HEK293 (cell line): ENCODE measurements around the gene DPCD.

ENCODE experiments used
- CTCF ChIA-PET: fragments of 350-600 bp; formaldehyde crosslinking; extraction: SDS; loops from one replicate; lab custom pipeline; 2021; ENCODE audit warnings: antibody characterized with exemption; lab: Yijun Ruan, JAX
- POLR2A ChIA-PET: fragments of 300-600 bp; formaldehyde crosslinking; extraction: SDS; loops from one replicate; lab custom pipeline; 2020; ENCODE audit warnings: antibody characterized with exemption, inconsistent platforms; lab: Yijun Ruan, JAX
- H3K27ac ChIP-seq: fragments of 200-500 bp; sonication (Bioruptor generic); 2 replicates; pipeline ENCODE4 v1.5.1; 2014; ENCODE audit warnings: low read depth, low read length, control low read depth, inconsistent platforms; ENCODE audit errors: extremely low read depth
- H3K36me3 ChIP-seq, 2 experiments: fragments of 200-500 bp in 1 of 2; sonication (Bioruptor generic) in 1 of 2; 1 replicate in 1 of 2; 2 replicates in 1 of 2; pipeline ENCODE4 v1.5.1; 2014 to 2017; ENCODE audit warnings: inconsistent platforms in 2 of 2, low read length in 2 of 2; ENCODE audit not compliant: control insufficient read depth in 2 of 2, insufficient read depth in 1 of 2
- H3K4me1 ChIP-seq: fragments of 200-500 bp; sonication (Bioruptor generic); 2 replicates; pipeline ENCODE4 v1.5.1; 2014; ENCODE audit warnings: mild to moderate bottlenecking, low read length, inconsistent platforms; ENCODE audit not compliant: control insufficient read depth, insufficient read depth
- H3K4me3 ChIP-seq: 2 replicates; pipeline ENCODE4 v1.5.1; 2011; ENCODE audit warnings: low read depth, mild to moderate bottlenecking, control low read depth, low read length, moderate library complexity
- H3K9me3 ChIP-seq: fragments of 200-500 bp; sonication (Bioruptor generic); 2 replicates; pipeline ENCODE4 v1.5.1; 2014; ENCODE audit warnings: low read depth, low read length, inconsistent platforms; ENCODE audit not compliant: control insufficient read depth, insufficient read depth
- EGR2 ChIP-seq: fragments of 450-650 bp; formaldehyde crosslinking; IDR thresholded peaks from 2 replicates; pipeline ENCODE4 v1.5.1; 2016; ENCODE audit warnings: low read depth, missing biosample characterization, missing genetic modification characterization
- HOXA7 ChIP-seq: sonication (generic); formaldehyde crosslinking; IDR thresholded peaks from 2 replicates; pipeline ENCODE4 v1.8.1; 2022; ENCODE audit warnings: missing genetic modification reagents, borderline replicate concordance
- IKZF3 ChIP-seq: fragments of 450-650 bp; IDR thresholded peaks from 2 replicates; pipeline ENCODE4 v1.5.0; 2018; ENCODE audit warnings: missing biosample characterization, mild to moderate bottlenecking, missing genetic modification characterization, moderate library complexity
- INSM2 ChIP-seq: fragments of 450-650 bp; formaldehyde crosslinking; IDR thresholded peaks from 2 replicates; pipeline ENCODE4 v1.5.1; 2016; ENCODE audit warnings: missing biosample characterization, missing genetic modification characterization
- KLF1 ChIP-seq: fragments of 450-650 bp; formaldehyde crosslinking; IDR thresholded peaks from 2 replicates; pipeline ENCODE4 v1.5.1; 2016; ENCODE audit warnings: missing biosample characterization, missing genetic modification characterization
- KLF7 ChIP-seq: fragments of 450-650 bp; formaldehyde crosslinking; IDR thresholded peaks from 2 replicates; pipeline ENCODE4 v1.5.1; 2016; ENCODE audit warnings: missing biosample characterization, missing genetic modification characterization, borderline replicate concordance
- KLF9 ChIP-seq: fragments of 450-650 bp; formaldehyde crosslinking; IDR thresholded peaks from 2 replicates; pipeline ENCODE4 v1.5.1; 2016; ENCODE audit warnings: missing biosample characterization, missing genetic modification characterization, low read depth
- PATZ1 ChIP-seq: fragments of 450-650 bp; formaldehyde crosslinking; IDR thresholded peaks from 2 replicates; pipeline ENCODE4 v1.5.1; 2016; ENCODE audit warnings: missing biosample characterization, missing genetic modification characterization
- SCRT2 ChIP-seq: fragments of 450-650 bp; formaldehyde crosslinking; IDR thresholded peaks from 2 replicates; pipeline ENCODE4 v1.5.1; 2016; ENCODE audit warnings: missing biosample characterization, missing genetic modification characterization
- SP7 ChIP-seq: fragments of 450-650 bp; formaldehyde crosslinking; IDR thresholded peaks from 2 replicates; pipeline ENCODE4 v1.5.1; 2016; ENCODE audit warnings: missing biosample characterization, missing genetic modification characterization
- WT1 ChIP-seq: fragments of 450-650 bp; formaldehyde crosslinking; IDR thresholded peaks from 2 replicates; pipeline ENCODE4 v1.5.1; 2016; ENCODE audit warnings: missing biosample characterization, missing genetic modification characterization
- YY1 ChIP-seq: fragments of 450-650 bp; formaldehyde crosslinking; IDR thresholded peaks from 2 replicates; pipeline ENCODE4 v1.5.1; 2018; ENCODE audit warnings: missing biosample characterization, missing genetic modification characterization
- ZBTB44 ChIP-seq: fragments of 450-650 bp; IDR thresholded peaks from 2 replicates; pipeline ENCODE4 v1.5.1; 2018; ENCODE audit warnings: missing biosample characterization, mild to moderate bottlenecking, missing genetic modification characterization
- ZFHX2 ChIP-seq: fragments of 450-650 bp; formaldehyde crosslinking; conservative IDR thresholded peaks from 2 replicates; pipeline ENCODE4 v1.5.1; 2016; ENCODE audit warnings: missing biosample characterization, missing genetic modification characterization
- ZNF132 ChIP-seq: fragments of 450-650 bp; formaldehyde crosslinking; IDR thresholded peaks from 2 replicates; pipeline ENCODE4 v1.5.1; 2017; ENCODE audit warnings: missing biosample characterization, missing genetic modification characterization, borderline replicate concordance
- ZNF133 ChIP-seq: fragments of 450-650 bp; formaldehyde crosslinking; IDR thresholded peaks from 2 replicates; pipeline ENCODE4 v1.5.1; 2016; ENCODE audit warnings: missing biosample characterization, missing genetic modification characterization
- ZNF140 ChIP-seq: fragments of 450-650 bp; formaldehyde crosslinking; IDR thresholded peaks from 2 replicates; pipeline ENCODE4 v1.5.1; 2016; ENCODE audit warnings: missing biosample characterization, missing genetic modification characterization
- ZNF2 ChIP-seq: fragments of 450-650 bp; formaldehyde crosslinking; IDR thresholded peaks from 2 replicates; pipeline ENCODE4 v1.5.1; 2016; ENCODE audit warnings: missing biosample characterization, missing genetic modification characterization
- ZNF362 ChIP-seq: fragments of 450-650 bp; formaldehyde crosslinking; IDR thresholded peaks from 2 replicates; pipeline ENCODE4 v1.5.1; 2016; ENCODE audit warnings: missing biosample characterization, missing genetic modification characterization
- ZNF433 ChIP-seq: fragments of 450-650 bp; formaldehyde crosslinking; IDR thresholded peaks from 2 replicates; pipeline ENCODE4 v1.5.1; 2016; ENCODE audit warnings: missing biosample characterization, missing genetic modification characterization, low read depth
- ZNF521 ChIP-seq: fragments of 450-650 bp; formaldehyde crosslinking; IDR thresholded peaks from 2 replicates; pipeline ENCODE4 v1.5.1; 2017; ENCODE audit warnings: missing biosample characterization, mild to moderate bottlenecking, missing genetic modification characterization
- ZNF548 ChIP-seq: fragments of 450-650 bp; formaldehyde crosslinking; IDR thresholded peaks from 2 replicates; pipeline ENCODE4 v1.5.1; 2016; ENCODE audit warnings: missing biosample characterization, missing genetic modification characterization
- ZNF660 ChIP-seq: fragments of 450-650 bp; IDR thresholded peaks from 2 replicates; pipeline ENCODE4 v1.5.1; 2018; ENCODE audit warnings: missing biosample characterization, mild to moderate bottlenecking, missing genetic modification characterization
- ZNF843 ChIP-seq: fragments of 450-650 bp; formaldehyde crosslinking; IDR thresholded peaks from 2 replicates; pipeline ENCODE4 v1.5.1; 2016; ENCODE audit warnings: missing biosample characterization, missing genetic modification characterization
- ZSCAN16 ChIP-seq: fragments of 450-650 bp; formaldehyde crosslinking; IDR thresholded peaks from 2 replicates; pipeline ENCODE4 v1.5.1; 2016; ENCODE audit warnings: missing biosample characterization, missing genetic modification characterization

Gene DPCD

GRCh38 chr10:101609481-101609880, 21.4 kb downstream of the DPCD start (continued):
- no peak for TF ChIP-seq WT1 (tag by site-specific recombination)
- no peak for TF ChIP-seq ZNF433
- TF ChIP-seq ZNF843 (tag by site-specific recombination): no peak
- TF ChIP-seq YY1 (tag by site-specific recombination): no peak
- TF ChIP-seq KLF1 (tag by site-specific recombination): no peak

GRCh38 chr10:101611096-101611905, 23.2 kb downstream of the DPCD start:
- ChIA-PET POLR2A (no interaction called here), CTCF (interaction anchor here (0.7 to 12.8 kb wide), 3 partner anchors 9 to 169 kb away, joined by 3 to 203 read pairs (median 8); partner anchors contain the start of gene NPM3)
- H3K9me3 ChIP-seq: no peaks in the 10 kb centered on the region
- TF ChIP-seq SCRT2 (no peak), SP7 (tag by site-specific recombination) (no peak), KLF9 (tag by site-specific recombination) (no peak), ZNF132 (tag by site-specific recombination) (no peak), ZNF140 (tag by site-specific recombination) (no peak), ZFHX2 (tag by site-specific recombination) (no peak), ZSCAN16 (tag by site-specific recombination) (no peak), ZNF660 (tag by site-specific recombination) (no peak), KLF7 (tag by site-specific recombination) (no peak), ZNF133 (tag by site-specific recombination) (no peak), ZNF548 (tag by site-specific recombination) (no peak), EGR2 (no peak)
- no peaks in the 10 kb centered on the region for H3K4me1 ChIP-seq
- H3K4me3 ChIP-seq: no peak overlapping the region
- H3K27ac ChIP-seq: no peak overlapping the region
- peaks cover 0 to 47% of the 10 kb centered on the region in 2 experiments; a peak in 2 of 3 replicates for H3K36me3 ChIP-seq

- no peak for TF ChIP-seq YY1 (tag by site-specific recombination)
- peaks cover 0 to 54% of the 10 kb centered on the region in 2 experiments; a peak in 2 of 3 replicates for H3K36me3 ChIP-seq
- no peaks in the 10 kb centered on the region for H3K4me1 ChIP-seq
- H3K4me3 ChIP-seq: no peak overlapping the region
- CTCF ChIA-PET: interaction anchor here (1.4 kb wide), 1 partner anchor 9 kb away, joined by 8 read pairs; no protein-coding TSS in a partner anchor
- POLR2A ChIA-PET: no interaction called here
- H3K27ac ChIP-seq: no peak overlapping the region
- no peaks in the 10 kb centered on the region for H3K9me3 ChIP-seq
These were observed 24.0 kb downstream of the DPCD start for GRCh38 chr10:101612086-101612485.

- H3K4me3 ChIP-seq: no peak overlapping the region
- H3K9me3 ChIP-seq: no peaks in the 10 kb centered on the region
- H3K4me1 ChIP-seq: no peaks in the 10 kb centered on the region
- peaks cover 0 to 49% of the 10 kb centered on the region in 2 experiments; a peak in 2 of 3 replicates for H3K36me3 ChIP-seq
- no peak overlapping the region for H3K27ac ChIP-seq
- CTCF ChIA-PET: no interaction called here
- POLR2A ChIA-PET: no interaction called here
- TF ChIP-seq PATZ1 (tag by site-specific recombination) (no peak), ZNF2 (tag by site-specific recombination) (no peak), HOXA7 (CRISPR knock-in tag) (no peak), ZNF521 (tag by site-specific recombination) (no peak), IKZF3 (no peak), WT1 (tag by site-specific recombination) (no peak), ZNF362 (no peak), ZBTB44 (no peak), INSM2 (no peak)
These were observed 24.8 kb downstream of the DPCD start for GRCh38 chr10:101612872-101613271.
